OCI-LY3 (cell line): Measurements from ENCODE around the gene TMEM41B.
"Not testable (repeated sequence)": the region's sequence is repeated elsewhere in the genome, so short reads cannot be mapped to it uniquely, and the experiment has no call there.

Experiments
- H2AFZ ChIP-seq: fragments of 200-600, 300-600 bp; shearing (Covaris generic); 2 replicates; pipeline ENCODE4 v1.6.0; 2014; ENCODE audit warnings: antibody characterized with exemption, low read depth, low read length
- H3K27ac ChIP-seq: fragments of 200-600, 300-600 bp; sonication (generic); 2 replicates; pipeline ENCODE4 v1.5.1; 2014; ENCODE audit warnings: mild to moderate bottlenecking, low read length, moderate library complexity, mixed read lengths
- H3K27me3 ChIP-seq: fragments of 200-600, 300-600 bp; sonication (generic); 2 replicates; pipeline ENCODE4 v1.6.1; 2014; ENCODE audit warnings: low read depth, low read length, mixed read lengths
- H3K36me3 ChIP-seq: fragments of 200-600, 300-600 bp; sonication (generic); replicated peaks from 2 replicates; pipeline ENCODE3; 2014; ENCODE audit warnings: low read depth, low read length, mixed read lengths
- H3K4me1 ChIP-seq: fragments of 300-600, 200-600 bp; sonication (generic); 2 replicates; pipeline ENCODE4 v1.6.1; 2014; ENCODE audit warnings: low read length, mixed read lengths
- H3K4me2 ChIP-seq: fragments of 200-600, 300-600 bp; sonication (generic); 2 replicates; pipeline ENCODE4 v1.6.1; 2014; ENCODE audit warnings: low read length, mixed read lengths
- H3K4me3 ChIP-seq: fragments of 300-600, 200-600 bp; sonication (generic); 2 replicates; pipeline ENCODE4 v1.5.1; 2014; ENCODE audit warnings: antibody characterized with exemption, mild to moderate bottlenecking, low read length, moderate library complexity
- H3K79me2 ChIP-seq: fragments of 300-600, 200-600 bp; shearing (Covaris generic); 2 replicates; pipeline ENCODE4 v1.6.1; 2014; ENCODE audit warnings: mild to moderate bottlenecking, low read length, mixed read lengths
- H3K9ac ChIP-seq: fragments of 300-600, 200-600 bp; shearing (Covaris generic); 2 replicates; pipeline ENCODE4 v1.6.0; 2014; ENCODE audit warnings: mild to moderate bottlenecking, low read length, moderate library complexity
- H3K9me3 ChIP-seq: fragments of 200-600, 300-600 bp; shearing (Covaris generic); 2 replicates; pipeline ENCODE4 v1.6.1; 2014; ENCODE audit warnings: low read length, mixed read lengths; ENCODE audit not compliant: insufficient read depth
- H4K20me1 ChIP-seq: fragments of 200-600, 300-600 bp; sonication (generic); 2 replicates; pipeline ENCODE4 v1.6.1; 2016; ENCODE audit warnings: low read length, mixed read lengths; ENCODE audit not compliant: insufficient read depth
- CTCF ChIP-seq: fragments of 200-600, 300-600 bp; sonication (generic); IDR thresholded peaks from 2 replicates; pipeline ENCODE4 v1.5.1; 2014; ENCODE audit warnings: antibody characterized with exemption, low read length, low read depth
- EZH2phosphoT487 ChIP-seq: fragments of 200-600 bp; shearing (Covaris generic); IDR thresholded peaks from 2 replicates; pipeline ENCODE4 v1.6.1; 2018; ENCODE audit warnings: antibody characterized with exemption, mixed run types, low read depth

Gene TMEM41B

GRCh38 chr11:9314291-9315077 lies at the start of gene TMEM41B:
Gene TMEM41B, minus strand, starts transcription at chr11:9314593. Its CDS starts 152 bp downstream, at chr11:9314441.
- Histone ChIP-seq H3K79me2 (peaks cover 44% of the 10 kb centered on the region), H3K4me2 (peak within 1 kb of the TSS; percentile 90), H4K20me1 (peaks cover 9% of the 10 kb centered on the region), H3K27me3 (no peaks in the 10 kb centered on the region), H2AFZ (peak within 1 kb of the TSS; percentile 51; the same call in 1 of the 2 replicates), H3K27ac (peak within 1 kb of the TSS; percentile 85), H3K4me3 (peak within 1 kb of the TSS; percentile 93), H3K4me1 (peaks cover 11% of the 10 kb centered on the region), H3K9ac (peak within 1 kb of the TSS; percentile 96), H3K9me3 (no peaks in the 10 kb centered on the region), H3K36me3 (no peaks in the 10 kb centered on the region)
- TF ChIP-seq CTCF, result peak; percentile 16; the same call in 1 of the 2 replicates
- no peak for TF ChIP-seq EZH2phosphoT487

GRCh38 chr11:9362393-9362863 lies 48.0 kb upstream of the TMEM41B start:
- no peaks in the 10 kb centered on the region for H3K36me3 ChIP-seq
- H2AFZ ChIP-seq, result no peak overlapping the region
- TF ChIP-seq EZH2phosphoT487, result no peak
- TF ChIP-seq CTCF, result no peak
- no peaks in the 10 kb centered on the region for H3K79me2 ChIP-seq
- no peak overlapping the region for H3K4me3 ChIP-seq
- no peaks in the 10 kb centered on the region for H4K20me1 ChIP-seq
- H3K27ac ChIP-seq, result no peak overlapping the region
- peaks cover 9% of the 10 kb centered on the region; the same call in 1 of the 2 replicates for H3K4me1 ChIP-seq
- no peaks in the 10 kb centered on the region for H3K27me3 ChIP-seq
- no peaks in the 10 kb centered on the region for H3K9me3 ChIP-seq
- no peak overlapping the region for H3K4me2 ChIP-seq
- H3K9ac ChIP-seq, result no peak overlapping the region

GRCh38 chr11:9360862-9361622 lies 46.6 kb upstream of the TMEM41B start:
- not testable (repeated sequence) for H3K4me3 ChIP-seq, H3K9ac ChIP-seq, H3K9me3 ChIP-seq, H4K20me1 ChIP-seq, H3K4me1 ChIP-seq, H3K36me3 ChIP-seq, H3K27me3 ChIP-seq, H3K4me2 ChIP-seq, H3K79me2 ChIP-seq, H2AFZ ChIP-seq, H3K27ac ChIP-seq

- H3K9ac ChIP-seq, result no peak overlapping the region
- H3K4me3 ChIP-seq, result no peak overlapping the region
- TF ChIP-seq EZH2phosphoT487 (no peak), CTCF (no peak)
- no peaks in the 10 kb centered on the region for H3K27me3 ChIP-seq
- no peaks in the 10 kb centered on the region for H4K20me1 ChIP-seq
- no peak overlapping the region for H2AFZ ChIP-seq
- no peaks in the 10 kb centered on the region for H3K79me2 ChIP-seq
- no peaks in the 10 kb centered on the region for H3K9me3 ChIP-seq
- H3K27ac ChIP-seq, result no peak overlapping the region
- no peaks in the 10 kb centered on the region for H3K4me1 ChIP-seq
- no peaks in the 10 kb centered on the region for H3K36me3 ChIP-seq
- no peak overlapping the region for H3K4me2 ChIP-seq
Measured at GRCh38 chr11:9357041-9357440, 42.6 kb upstream of the TMEM41B start.
